ENCODE results near the gene ARTN. TPM values are rescaled to one million over a fixed set of nuclear protein-coding genes. Genes with fewer than 3 reads are reported as not detected.

Gene ARTN
- total RNA-seq, 1 donor from 2014 or later = 0.14 TPM

DNA sequence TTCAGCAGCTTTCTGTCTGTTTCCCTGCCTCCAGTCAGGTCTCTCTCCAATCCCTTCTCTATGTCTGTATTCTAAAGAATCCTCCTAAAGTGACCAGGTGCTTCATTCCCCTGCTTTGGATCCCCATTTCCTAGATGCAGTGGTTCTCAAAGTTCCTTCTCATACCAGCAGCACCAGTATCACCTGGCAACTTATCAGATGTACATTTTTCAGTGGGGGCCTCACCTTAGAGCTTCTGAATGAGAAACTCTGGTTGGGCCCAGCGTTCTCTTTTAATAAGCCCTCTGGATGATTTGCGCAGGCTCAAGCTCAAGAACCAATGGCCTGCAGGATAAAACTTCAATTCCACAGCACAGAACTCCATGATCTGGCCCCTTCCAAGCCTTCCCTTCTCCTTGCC is 25.4 kb upstream of the ARTN start:
- Histone ChIP-seq H3K27ac (replicated peaks) (no peak overlapping the region), H3K9me3 (replicated peaks) (no peaks in the 10 kb centered on the region), H3K27me3 (ENCODE audit: low read depth) (no peaks in the 10 kb centered on the region), H3K36me3 (no peaks in the 10 kb centered on the region), H3K4me1 (no peaks in the 10 kb centered on the region), H3K4me3 (no peak overlapping the region)
- DNase-seq = no peak
- intact Hi-C loops (cut with micrococcal nuclease) = no loop called here
- TF ChIP-seq, protein P1, sequence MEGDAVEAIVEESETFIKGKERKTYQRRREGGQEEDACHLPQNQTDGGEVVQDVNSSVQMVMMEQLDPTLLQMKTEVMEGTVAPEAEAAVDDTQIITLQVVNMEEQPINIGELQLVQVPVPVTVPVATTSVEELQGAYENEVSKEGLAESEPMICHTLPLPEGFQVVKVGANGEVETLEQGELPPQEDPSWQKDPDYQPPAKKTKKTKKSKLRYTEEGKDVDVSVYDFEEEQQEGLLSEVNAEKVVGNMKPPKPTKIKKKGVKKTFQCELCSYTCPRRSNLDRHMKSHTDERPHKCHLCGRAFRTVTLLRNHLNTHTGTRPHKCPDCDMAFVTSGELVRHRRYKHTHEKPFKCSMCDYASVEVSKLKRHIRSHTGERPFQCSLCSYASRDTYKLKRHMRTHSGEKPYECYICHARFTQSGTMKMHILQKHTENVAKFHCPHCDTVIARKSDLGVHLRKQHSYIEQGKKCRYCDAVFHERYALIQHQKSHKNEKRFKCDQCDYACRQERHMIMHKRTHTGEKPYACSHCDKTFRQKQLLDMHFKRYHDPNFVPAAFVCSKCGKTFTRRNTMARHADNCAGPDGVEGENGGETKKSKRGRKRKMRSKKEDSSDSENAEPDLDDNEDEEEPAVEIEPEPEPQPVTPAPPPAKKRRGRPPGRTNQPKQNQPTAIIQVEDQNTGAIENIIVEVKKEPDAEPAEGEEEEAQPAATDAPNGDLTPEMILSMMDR (IDR thresholded peaks at IDR 0.05; ENCODE audit: borderline replicate concordance) = no peak

DNA sequence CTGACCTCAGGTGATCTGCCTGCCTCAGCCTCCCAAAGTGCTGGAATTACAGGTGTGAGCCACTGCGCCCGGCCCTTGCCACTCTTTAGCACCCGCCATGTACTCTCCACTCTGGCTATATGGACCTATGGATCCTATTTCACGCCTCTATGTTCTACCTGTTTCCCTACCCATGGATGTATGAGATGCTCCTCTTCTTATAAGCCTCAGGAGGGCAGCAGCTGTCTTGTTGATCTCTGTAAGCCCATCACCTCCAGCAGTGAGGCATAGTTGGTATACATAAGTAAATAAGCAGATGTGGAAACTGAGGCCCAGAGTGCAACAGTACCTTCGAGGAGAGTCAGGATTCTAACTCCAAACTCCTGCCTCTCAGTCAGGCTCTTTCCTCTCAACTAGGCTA is 24.7 kb upstream of the ARTN start:
- no peak overlapping the region for H3K4me3 ChIP-seq
- TF ChIP-seq, protein P1 (IDR thresholded peaks at IDR 0.05; ENCODE audit: borderline replicate concordance) = no peak
- H3K9me3 ChIP-seq (replicated peaks) = no peaks in the 10 kb centered on the region
- no peak overlapping the region for H3K27ac ChIP-seq (replicated peaks)
- H3K36me3 ChIP-seq = no peaks in the 10 kb centered on the region
- intact Hi-C loops (cut with micrococcal nuclease) = no loop called here
- H3K27me3 ChIP-seq (ENCODE audit: low read depth) = no peaks in the 10 kb centered on the region
- DNase-seq = no peak
- H3K4me1 ChIP-seq = no peaks in the 10 kb centered on the region

DNA sequence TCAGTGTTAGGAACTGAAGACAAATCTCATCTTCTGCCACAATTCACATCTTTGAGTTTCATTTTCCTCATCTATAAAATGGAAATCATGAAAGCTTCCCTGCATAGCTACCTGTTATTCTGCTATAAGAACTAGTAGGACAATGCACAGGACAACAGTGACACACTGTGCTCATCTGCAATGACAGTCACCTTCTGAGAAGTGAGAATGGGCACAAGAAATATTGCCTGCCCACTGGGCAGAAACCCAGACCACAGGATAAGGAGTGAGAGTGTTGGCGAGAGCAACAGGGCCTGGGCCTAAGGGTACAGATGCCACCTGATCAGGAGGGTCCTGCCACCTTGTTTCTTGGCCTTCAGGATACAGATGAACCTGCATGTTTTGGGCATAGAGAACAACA is 23.3 kb upstream of the ARTN start:
- Histone ChIP-seq H3K27ac (replicated peaks) (no peak overlapping the region), H3K27me3 (ENCODE audit: low read depth) (no peaks in the 10 kb centered on the region), H3K36me3 (no peaks in the 10 kb centered on the region), H3K9me3 (replicated peaks) (no peaks in the 10 kb centered on the region), H3K4me3 (no peak overlapping the region), H3K4me1 (no peaks in the 10 kb centered on the region)
- intact Hi-C loops (cut with micrococcal nuclease) = no loop called here
- no peak for DNase-seq
- TF ChIP-seq, protein P1 (IDR thresholded peaks at IDR 0.05; ENCODE audit: borderline replicate concordance) = no peak

DNA sequence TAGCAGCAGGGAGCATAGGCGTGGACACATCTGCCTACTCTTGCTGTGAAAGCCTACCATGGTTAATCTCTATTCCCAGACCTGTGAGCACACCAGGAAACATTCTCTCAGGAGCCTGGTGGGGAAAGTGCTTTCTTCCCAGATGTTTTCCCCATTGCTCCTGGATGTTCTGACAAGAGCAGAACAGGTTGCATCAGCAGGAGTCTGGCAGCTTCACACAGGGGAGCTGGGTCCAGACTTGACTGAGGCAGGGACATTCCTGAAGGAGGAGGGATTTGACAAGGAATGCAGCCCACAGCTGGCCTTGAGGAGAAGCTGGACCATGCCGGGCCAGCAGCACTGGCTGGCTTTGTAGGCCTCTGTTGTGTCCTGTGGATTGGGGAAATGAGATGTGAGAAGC is 21.0 kb upstream of the ARTN start:
- intact Hi-C loops (cut with micrococcal nuclease) = no loop called here
- no peak for DNase-seq
- H3K36me3 ChIP-seq = no peaks in the 10 kb centered on the region
- no peak overlapping the region for H3K27ac ChIP-seq (replicated peaks)
- no peak overlapping the region for H3K4me3 ChIP-seq
- no peaks in the 10 kb centered on the region for H3K27me3 ChIP-seq (ENCODE audit: low read depth)
- no peaks in the 10 kb centered on the region for H3K9me3 ChIP-seq (replicated peaks)
- TF ChIP-seq, protein P1 (IDR thresholded peaks at IDR 0.05; ENCODE audit: borderline replicate concordance) = no peak
- H3K4me1 ChIP-seq = no peaks in the 10 kb centered on the region

DNA sequence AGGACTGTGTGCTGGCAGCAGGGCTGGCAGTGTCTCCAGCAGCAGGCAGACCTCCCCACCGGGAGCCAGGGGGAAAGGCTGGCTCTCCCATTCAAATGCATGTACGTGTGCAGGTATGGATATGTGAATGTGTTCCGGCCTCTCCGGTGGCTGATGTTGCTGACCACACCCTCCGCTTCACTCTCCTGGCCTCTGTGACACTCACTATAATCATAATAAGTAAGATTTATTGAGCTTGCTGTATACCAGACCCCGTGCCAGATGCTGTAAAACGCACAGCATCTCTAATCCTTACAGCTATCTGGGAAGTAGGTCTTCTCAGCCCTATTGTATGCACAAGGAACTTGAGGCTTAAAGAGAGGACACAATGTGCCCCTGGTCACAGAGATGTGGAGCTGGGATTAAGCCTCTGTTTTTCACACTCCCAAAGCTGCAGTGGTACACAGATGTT is 20.5 kb upstream of the ARTN start:
- Histone ChIP-seq H3K4me3 (no peak overlapping the region), H3K36me3 (no peaks in the 10 kb centered on the region), H3K4me1 (no peaks in the 10 kb centered on the region), H3K27ac (replicated peaks) (no peak overlapping the region), H3K9me3 (replicated peaks) (no peaks in the 10 kb centered on the region), H3K27me3 (ENCODE audit: low read depth) (no peaks in the 10 kb centered on the region)
- DNase-seq = no peak
- TF ChIP-seq, protein P1 (IDR thresholded peaks at IDR 0.05; ENCODE audit: borderline replicate concordance) = no peak
- intact Hi-C loops (cut with micrococcal nuclease) = no loop called here
